Measurements from ENCODE around the gene FBXO7.

The FBXO7 gene

DNA sequence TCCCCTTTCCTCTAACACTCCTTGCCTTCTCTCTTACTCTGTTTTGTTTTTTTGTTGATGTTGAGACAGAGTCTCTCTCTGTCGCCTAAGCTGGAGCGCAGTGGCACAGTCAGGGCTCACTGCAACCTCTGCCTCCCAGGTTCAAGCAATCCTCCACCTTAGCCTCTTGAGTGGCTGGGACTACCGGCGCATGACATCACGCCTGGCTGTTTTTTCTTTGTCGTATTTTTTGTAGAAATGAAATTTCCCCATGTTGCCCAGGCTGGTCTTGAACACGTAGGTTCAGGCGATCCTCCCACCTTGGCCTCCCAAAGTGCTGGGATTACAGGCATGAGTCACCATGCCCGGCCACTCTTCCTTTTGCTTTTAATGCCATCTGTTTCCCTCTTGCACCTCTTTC lies 72.3 kb downstream of the FBXO7 start:
- intact Hi-C loops (cut with DNase I; ENCODE audit: low total_unique reads), result no loop called here
- peak overlapping the region; percentile 2 to 6 for H3K27ac ChIP-seq

GRCh38 chr22:32548039-32548438 lies 73.4 kb downstream of the FBXO7 start:
- no peaks in the 10 kb centered on the region for H3K9me3 ChIP-seq
- no peaks in the 10 kb centered on the region for H3K36me3 ChIP-seq
- H3K27me3 ChIP-seq, result peaks cover 0 to 2% of the 10 kb centered on the region in 2 donors
- intact Hi-C loops (cut with DNase I; ENCODE audit: low total_unique reads), result no loop called here
- no peak for TF ChIP-seq CTCF (IDR thresholded peaks at IDR 0.05)
- H3K4me3 ChIP-seq, result no peak overlapping the region
- H3K4me1 ChIP-seq, result peaks cover 0 to 4% (median 0%) of the 10 kb centered on the region in 4 donors
- DNase-seq, result no peak
- no peak overlapping the region for H3K27ac ChIP-seq

More for the DNA sequence above, 72.3 kb downstream of the FBXO7 start:
- Histone ChIP-seq H3K36me3 (no peaks in the 10 kb centered on the region), H3K4me3 (no peak overlapping the region), H3K27me3 (peaks cover 0 to 2% of the 10 kb centered on the region in 2 donors), H3K9me3 (no peaks in the 10 kb centered on the region), H3K4me1 (peaks cover 0 to 4% (median 0%) of the 10 kb centered on the region in 4 donors)
- no peak for DNase-seq
- TF ChIP-seq CTCF (IDR thresholded peaks at IDR 0.05), result no peak

Data from tibial artery (tissue), 4 donors.